ENCODE data around the gene CYFIP2. TPM values are rescaled to one million over a fixed set of nuclear protein-coding genes. Genes with fewer than 3 reads are reported as not detected.

CYFIP2 gene
- total RNA-seq, 1 experiment from 2014 or later = 14.3 TPM

GRCh38 chr5:157350939-157351801 is 85.2 kb downstream of the CYFIP2 start:
- H3K9me3 Mint-ChIP-seq (ENCODE audit: unreplicated experiment) = no peaks in the 10 kb centered on the region
- no peaks in the 10 kb centered on the region for H3K36me3 Mint-ChIP-seq (ENCODE audit: insufficient read depth, unreplicated experiment)
- peaks cover 2% of the 10 kb centered on the region for H3K27me3 Mint-ChIP-seq (ENCODE audit: insufficient read depth, unreplicated experiment)
- CTCF ChIA-PET = interaction anchor here (0.9 kb wide), 1 partner anchor 8 kb away, joined by 4 read pairs; no protein-coding TSS in a partner anchor
- Histone ChIP-seq H3K36me3 (ENCODE audit: control insufficient read depth, insufficient read depth, low read length) (no peaks in the 10 kb centered on the region), H3K4me3 (ENCODE audit: low read depth, low read length) (no peak overlapping the region), H3K27me3 (replicated peaks; ENCODE audit: control insufficient read depth, insufficient read depth, low read length) (no peaks in the 10 kb centered on the region), H3K9me3 (no peaks in the 10 kb centered on the region; the same call in 1 of the 2 replicates), H3K4me1 (no peaks in the 10 kb centered on the region)
- DNase-seq = no peak
- TF ChIP-seq CTCF (IDR thresholded peaks at IDR 0.05; ENCODE audit: insufficient read depth in 1 of 2, low read depth in 1 of 2, low read length in 1 of 2, severe bottlenecking in 1 of 2, unreplicated experiment in 1 of 2) = no peak
- H3K27ac Mint-ChIP-seq (ENCODE audit: unreplicated experiment) = no peak overlapping the region
- H3K4me3 Mint-ChIP-seq (ENCODE audit: unreplicated experiment) = no peak overlapping the region
- POLR2A ChIA-PET = no interaction called here
- no peaks in the 10 kb centered on the region for H3K4me1 Mint-ChIP-seq (ENCODE audit: low read depth, unreplicated experiment)
- intact Hi-C loops (cut with micrococcal nuclease; ENCODE audit: unreplicated experiment) = no loop called here
- no TSS peak for BruUV-seq (replicated peaks)

GRCh38 chr5:157351802-157352092 is 85.8 kb downstream of the CYFIP2 start:
- H3K4me3 ChIP-seq (ENCODE audit: low read depth, low read length) = no peak overlapping the region
- no peak for DNase-seq
- POLR2A ChIA-PET = no interaction called here
- Mint-ChIP-seq H3K4me1 (ENCODE audit: low read depth, unreplicated experiment) (no peaks in the 10 kb centered on the region), H3K4me3 (ENCODE audit: unreplicated experiment) (no peak overlapping the region), H3K9me3 (ENCODE audit: unreplicated experiment) (no peaks in the 10 kb centered on the region), H3K27ac (ENCODE audit: unreplicated experiment) (no peak overlapping the region), H3K27me3 (ENCODE audit: insufficient read depth, unreplicated experiment) (peaks cover 2% of the 10 kb centered on the region), H3K36me3 (ENCODE audit: insufficient read depth, unreplicated experiment) (no peaks in the 10 kb centered on the region)
- no peak for TF ChIP-seq CTCF (IDR thresholded peaks at IDR 0.05; ENCODE audit: insufficient read depth in 1 of 2, low read depth in 1 of 2, low read length in 1 of 2, severe bottlenecking in 1 of 2, unreplicated experiment in 1 of 2)
- CTCF ChIA-PET = interaction anchor here (0.9 kb wide), 1 partner anchor 9 kb away, joined by 4 read pairs; no protein-coding TSS in a partner anchor
- intact Hi-C loops (cut with micrococcal nuclease; ENCODE audit: unreplicated experiment) = no loop called here
- H3K27me3 ChIP-seq (replicated peaks; ENCODE audit: control insufficient read depth, insufficient read depth, low read length) = no peaks in the 10 kb centered on the region
- H3K4me1 ChIP-seq = no peaks in the 10 kb centered on the region
- no peaks in the 10 kb centered on the region for H3K36me3 ChIP-seq (ENCODE audit: control insufficient read depth, insufficient read depth, low read length)
- H3K9me3 ChIP-seq = no peaks in the 10 kb centered on the region; the same call in 1 of the 2 replicates
- BruUV-seq (replicated peaks) = no TSS peak

- no peak for DNase-seq
- H3K27me3 ChIP-seq (replicated peaks; ENCODE audit: control insufficient read depth, insufficient read depth, low read length) = no peaks in the 10 kb centered on the region
- no peaks in the 10 kb centered on the region for H3K4me1 ChIP-seq
- CTCF ChIA-PET = no interaction called here
- POLR2A ChIA-PET = no interaction called here
- no peak for TF ChIP-seq CTCF (IDR thresholded peaks at IDR 0.05; ENCODE audit: insufficient read depth in 1 of 2, low read depth in 1 of 2, low read length in 1 of 2, severe bottlenecking in 1 of 2, unreplicated experiment in 1 of 2)
- Mint-ChIP-seq H3K4me1 (ENCODE audit: low read depth, unreplicated experiment) (no peaks in the 10 kb centered on the region), H3K4me3 (ENCODE audit: unreplicated experiment) (no peak overlapping the region), H3K27me3 (ENCODE audit: insufficient read depth, unreplicated experiment) (no peaks in the 10 kb centered on the region), H3K36me3 (ENCODE audit: insufficient read depth, unreplicated experiment) (no peaks in the 10 kb centered on the region), H3K9me3 (ENCODE audit: unreplicated experiment) (no peaks in the 10 kb centered on the region), H3K27ac (ENCODE audit: unreplicated experiment) (no peak overlapping the region)
- H3K4me3 ChIP-seq (ENCODE audit: low read depth, low read length) = no peak overlapping the region
- H3K36me3 ChIP-seq (ENCODE audit: control insufficient read depth, insufficient read depth, low read length) = no peaks in the 10 kb centered on the region
- no TSS peak for BruUV-seq (replicated peaks)
- H3K9me3 ChIP-seq = no peaks in the 10 kb centered on the region; the same call in 1 of the 2 replicates
- intact Hi-C loops (cut with micrococcal nuclease; ENCODE audit: unreplicated experiment) = no loop called here
Measured at GRCh38 chr5:157352756-157353340, 86.9 kb downstream of the CYFIP2 start.

Data from Caco-2 (cell line).